Activated T-cell treated with anti-CD3 and anti-CD28 coated beads, Interleukin-2, amount 50 U/mL, for 24 hours (primary cell): ENCODE measurements around the gene SASH3.

Source experiments
- DNase-seq: peaks from one replicate; pipeline ENCODE4 v3.0.0-alpha.2; 2020
- H3K27ac Mint-ChIP-seq: 2 replicates; pipeline ENCODE4 v1.8.0; 2020; ENCODE audit warnings: mild to moderate bottlenecking, mixed read lengths
- H3K27me3 Mint-ChIP-seq: 2 replicates; pipeline ENCODE4 v1.8.0; 2020; ENCODE audit warnings: mixed read lengths
- H3K36me3 Mint-ChIP-seq: 2 replicates; pipeline ENCODE4 v1.8.0; 2020; ENCODE audit warnings: low read depth, mixed read lengths
- H3K4me1 Mint-ChIP-seq: 2 replicates; pipeline ENCODE4 v1.8.0; 2020; ENCODE audit warnings: low read depth, mixed read lengths
- H3K4me3 Mint-ChIP-seq: 2 replicates; pipeline ENCODE4 v1.8.0; 2020; ENCODE audit warnings: mild to moderate bottlenecking, moderate library complexity, mixed read lengths
- H3K9me3 Mint-ChIP-seq: 2 replicates; pipeline ENCODE4 v1.8.0; 2020; ENCODE audit warnings: mixed read lengths

The SASH3 gene

DNA sequence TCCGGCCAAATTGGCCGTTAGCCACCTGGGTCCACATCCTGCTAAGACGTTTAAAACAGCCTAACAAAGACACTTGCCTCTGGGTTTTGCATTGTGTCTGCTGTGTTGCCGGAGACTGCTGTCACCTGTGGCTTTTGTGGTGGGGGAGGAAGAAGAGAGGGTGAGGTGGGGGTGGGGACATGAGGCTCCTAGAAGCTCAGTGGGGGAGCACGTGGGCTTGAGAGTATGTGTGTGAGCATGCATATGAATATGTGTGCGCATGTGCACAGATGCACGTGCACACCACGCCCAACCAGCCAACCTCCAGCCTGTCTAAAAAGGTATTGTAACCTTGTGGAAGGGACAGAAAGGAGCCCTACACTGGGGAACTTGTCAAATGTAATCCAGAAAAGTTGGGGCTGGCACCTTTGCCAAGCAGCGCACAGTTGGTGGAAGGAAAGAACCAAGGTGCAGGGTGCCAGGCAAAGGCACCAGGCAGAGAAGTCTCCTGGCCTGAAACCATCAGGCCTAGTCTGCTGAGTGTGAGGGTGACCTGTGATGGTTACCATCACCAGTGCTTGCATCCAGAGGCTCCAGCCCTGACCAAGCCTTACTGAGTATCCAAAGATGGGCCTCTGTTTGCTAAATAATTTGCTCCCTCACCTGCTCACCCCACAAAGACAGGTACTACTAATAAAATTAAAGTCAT is 10.1 kb upstream of the SASH3 start:
- peaks cover 68% of the 10 kb centered on the region for H3K4me1 Mint-ChIP-seq
- H3K27me3 Mint-ChIP-seq, result no peaks in the 10 kb centered on the region
- H3K4me3 Mint-ChIP-seq, result peak overlapping the region; percentile 50
- peak overlapping the region; percentile 80 for H3K27ac Mint-ChIP-seq
- H3K36me3 Mint-ChIP-seq, result no peaks in the 10 kb centered on the region
- peak; percentile 70 for DNase-seq
- H3K9me3 Mint-ChIP-seq, result no peaks in the 10 kb centered on the region

GRCh38 chrX:129771266-129771995 is 8.3 kb upstream of the SASH3 start:
- Mint-ChIP-seq H3K9me3 (no peaks in the 10 kb centered on the region), H3K36me3 (no peaks in the 10 kb centered on the region), H3K4me3 (peak overlapping the region; percentile 23), H3K4me1 (peaks cover 76% of the 10 kb centered on the region), H3K27me3 (no peaks in the 10 kb centered on the region), H3K27ac (peak overlapping the region; percentile 86)
- DNase-seq, result peak; percentile 60

- Mint-ChIP-seq H3K27ac (peak overlapping the region; percentile 88), H3K27me3 (no peaks in the 10 kb centered on the region), H3K36me3 (no peaks in the 10 kb centered on the region), H3K4me3 (peak overlapping the region; percentile 47), H3K4me1 (peaks cover 81% of the 10 kb centered on the region), H3K9me3 (no peaks in the 10 kb centered on the region)
- DNase-seq, result peak; percentile 62
Measured at GRCh38 chrX:129772796-129773431, 6.8 kb upstream of the SASH3 start.

DNA sequence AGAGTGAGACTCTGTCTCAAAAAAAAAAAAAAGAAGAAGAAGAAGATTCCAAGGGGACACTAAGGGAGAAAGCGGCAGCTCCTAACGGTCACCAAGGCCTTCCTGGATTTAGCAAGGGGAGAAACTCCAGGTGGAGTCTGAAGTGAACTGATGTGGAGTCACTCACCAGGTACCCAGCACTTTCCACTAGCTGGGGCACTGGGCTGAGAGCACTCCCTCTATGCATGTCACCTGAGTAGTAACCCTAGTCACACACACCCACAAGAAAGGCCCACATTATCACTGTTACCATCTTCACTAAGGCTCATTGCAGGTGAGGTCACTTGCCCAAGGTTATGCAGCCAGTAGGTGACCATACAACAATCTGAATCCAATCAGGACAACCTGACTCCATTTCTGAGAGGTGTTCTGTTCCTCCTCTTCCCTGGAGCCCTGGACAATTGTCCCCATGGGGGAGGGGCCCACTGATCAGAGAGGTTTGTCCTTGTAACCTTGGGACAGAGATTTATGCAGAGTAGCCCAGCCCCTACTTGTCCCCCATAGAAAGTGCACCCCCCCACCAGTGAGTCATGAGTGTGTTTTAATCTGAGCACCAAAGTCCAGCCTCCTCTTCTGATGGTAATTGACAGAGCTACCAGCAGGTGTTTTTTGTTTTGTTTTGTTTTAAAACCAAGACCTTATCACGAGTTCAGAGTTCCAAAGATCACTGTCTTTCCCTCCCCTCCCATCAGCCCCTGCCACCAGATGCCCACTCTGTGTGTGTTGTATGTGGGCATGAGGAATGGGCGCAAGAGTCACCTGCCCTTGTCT is 5.9 kb upstream of the SASH3 start:
- Mint-ChIP-seq H3K27ac (peak overlapping the region; percentile 88), H3K4me3 (no peak overlapping the region), H3K4me1 (peaks cover 80% of the 10 kb centered on the region), H3K36me3 (no peaks in the 10 kb centered on the region), H3K9me3 (no peaks in the 10 kb centered on the region), H3K27me3 (no peaks in the 10 kb centered on the region)
- no peak for DNase-seq

- H3K27me3 Mint-ChIP-seq, result no peaks in the 10 kb centered on the region
- peak; percentile 81 for DNase-seq
- no peaks in the 10 kb centered on the region for H3K9me3 Mint-ChIP-seq
- H3K4me3 Mint-ChIP-seq, result peak overlapping the region; percentile 75
- H3K27ac Mint-ChIP-seq, result peak overlapping the region; percentile 93
- peaks cover 71% of the 10 kb centered on the region for H3K4me1 Mint-ChIP-seq
- H3K36me3 Mint-ChIP-seq, result peaks cover 24% of the 10 kb centered on the region
Measured at GRCh38 chrX:129777218-129778030, 2.3 kb upstream of the SASH3 start.

- peak overlapping the region; percentile 88 for H3K4me3 Mint-ChIP-seq
- DNase-seq, result no peak
- peaks cover 75% of the 10 kb centered on the region for H3K4me1 Mint-ChIP-seq
- H3K36me3 Mint-ChIP-seq, result peaks cover 42% of the 10 kb centered on the region
- H3K9me3 Mint-ChIP-seq, result no peaks in the 10 kb centered on the region
- H3K27ac Mint-ChIP-seq, result peak overlapping the region; percentile 89
- H3K27me3 Mint-ChIP-seq, result no peaks in the 10 kb centered on the region
Measured at GRCh38 chrX:129779086-129779672, 570 bp upstream of the SASH3 start.

- Mint-ChIP-seq H3K36me3 (peaks cover 53% of the 10 kb centered on the region), H3K4me1 (peaks cover 75% of the 10 kb centered on the region), H3K4me3 (peak overlapping the region; percentile 88), H3K27ac (peak overlapping the region; percentile 89), H3K9me3 (no peaks in the 10 kb centered on the region), H3K27me3 (no peaks in the 10 kb centered on the region)
- no peak for DNase-seq
Measured at GRCh38 chrX:129780441-129781105, 824 bp downstream of the SASH3 start.

GRCh38 chrX:129781134-129781672 is 1.5 kb downstream of the SASH3 start:
- DNase-seq, result peak; percentile 79
- no peaks in the 10 kb centered on the region for H3K27me3 Mint-ChIP-seq
- peaks cover 78% of the 10 kb centered on the region for H3K4me1 Mint-ChIP-seq
- peaks cover 59% of the 10 kb centered on the region for H3K36me3 Mint-ChIP-seq
- H3K9me3 Mint-ChIP-seq, result no peaks in the 10 kb centered on the region
- H3K27ac Mint-ChIP-seq, result peak overlapping the region; percentile 89
- peak overlapping the region; percentile 88 for H3K4me3 Mint-ChIP-seq

- H3K9me3 Mint-ChIP-seq, result no peaks in the 10 kb centered on the region
- no peak for DNase-seq
- no peaks in the 10 kb centered on the region for H3K27me3 Mint-ChIP-seq
- peak overlapping the region; percentile 89 for H3K27ac Mint-ChIP-seq
- peak overlapping the region; percentile 88 for H3K4me3 Mint-ChIP-seq
- peaks cover 77% of the 10 kb centered on the region for H3K4me1 Mint-ChIP-seq
- peaks cover 64% of the 10 kb centered on the region for H3K36me3 Mint-ChIP-seq
Measured at GRCh38 chrX:129781680-129782495, 2.1 kb downstream of the SASH3 start.

DNA sequence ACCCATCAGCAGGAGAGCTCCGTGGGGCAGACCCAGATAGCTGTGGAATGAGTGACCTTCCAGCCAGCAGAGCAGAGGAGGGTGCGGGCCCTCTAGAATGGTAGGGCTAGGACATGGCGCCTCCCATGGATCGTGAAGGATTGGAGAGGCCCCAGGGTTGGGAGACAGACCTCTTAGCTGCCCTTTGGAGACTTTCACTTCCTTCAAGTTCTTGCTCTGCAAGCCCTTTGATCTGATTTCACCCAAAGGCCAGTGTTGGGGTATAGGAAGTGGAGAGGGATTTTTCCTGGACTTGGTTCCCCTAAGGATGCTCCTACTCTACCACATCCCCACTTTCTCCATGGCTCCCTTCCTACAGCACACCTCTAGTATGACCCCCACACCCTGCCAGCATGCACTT is 3.0 kb downstream of the SASH3 start:
- DNase-seq, result no peak
- Mint-ChIP-seq H3K27ac (peak overlapping the region; percentile 89), H3K4me1 (peaks cover 77% of the 10 kb centered on the region), H3K27me3 (no peaks in the 10 kb centered on the region), H3K36me3 (peaks cover 71% of the 10 kb centered on the region), H3K4me3 (peak overlapping the region; percentile 88), H3K9me3 (no peaks in the 10 kb centered on the region)

- H3K27ac Mint-ChIP-seq, result peak overlapping the region; percentile 89
- no peaks in the 10 kb centered on the region for H3K27me3 Mint-ChIP-seq
- H3K4me3 Mint-ChIP-seq, result peak overlapping the region; percentile 88
- H3K36me3 Mint-ChIP-seq, result peaks cover 75% of the 10 kb centered on the region
- no peak for DNase-seq
- peaks cover 71% of the 10 kb centered on the region for H3K4me1 Mint-ChIP-seq
- no peaks in the 10 kb centered on the region for H3K9me3 Mint-ChIP-seq
Measured at GRCh38 chrX:129783291-129783713, 3.6 kb downstream of the SASH3 start.

- Mint-ChIP-seq H3K9me3 (no peaks in the 10 kb centered on the region), H3K27me3 (no peaks in the 10 kb centered on the region), H3K36me3 (peaks cover 85% of the 10 kb centered on the region), H3K27ac (peak overlapping the region; percentile 89), H3K4me1 (peaks cover 64% of the 10 kb centered on the region), H3K4me3 (peak overlapping the region; percentile 88)
- DNase-seq, result no peak
Measured at GRCh38 chrX:129784371-129784770, 4.6 kb downstream of the SASH3 start.
